ENCODE data around the gene VPS16.
A peak's percentile ranks its signal among the peaks of the same experiment; 100 is the strongest.

VPS16 gene

DNA sequence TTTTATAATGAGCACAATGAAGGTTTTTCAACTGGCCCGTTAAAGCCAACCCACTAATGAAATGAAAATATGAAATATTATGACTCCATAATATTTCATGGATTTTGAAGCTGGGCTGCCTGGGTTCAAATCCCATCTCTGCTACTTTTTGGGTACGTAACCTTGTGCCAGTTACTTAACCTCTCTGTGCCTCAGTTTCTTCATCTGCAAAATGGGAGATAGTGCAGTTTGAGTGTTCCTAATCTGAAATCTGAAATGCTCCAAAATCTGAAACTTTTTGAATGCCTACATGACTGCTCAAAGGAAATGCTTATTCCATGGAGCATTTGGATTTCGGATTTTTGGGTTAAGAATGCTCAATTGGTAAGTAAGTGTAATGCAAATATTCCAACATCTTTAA is 62.3 kb downstream of the VPS16 start:
- DNase-seq (ENCODE audit: low spot score), result no peak
- in situ Hi-C loops (cut with MboI; ENCODE audit: low pct_unique_long_range_greater_than_20kb, low sequenced_read_pairs, unreplicated experiment), result no loop called here
- TF ChIP-seq, protein P1, sequence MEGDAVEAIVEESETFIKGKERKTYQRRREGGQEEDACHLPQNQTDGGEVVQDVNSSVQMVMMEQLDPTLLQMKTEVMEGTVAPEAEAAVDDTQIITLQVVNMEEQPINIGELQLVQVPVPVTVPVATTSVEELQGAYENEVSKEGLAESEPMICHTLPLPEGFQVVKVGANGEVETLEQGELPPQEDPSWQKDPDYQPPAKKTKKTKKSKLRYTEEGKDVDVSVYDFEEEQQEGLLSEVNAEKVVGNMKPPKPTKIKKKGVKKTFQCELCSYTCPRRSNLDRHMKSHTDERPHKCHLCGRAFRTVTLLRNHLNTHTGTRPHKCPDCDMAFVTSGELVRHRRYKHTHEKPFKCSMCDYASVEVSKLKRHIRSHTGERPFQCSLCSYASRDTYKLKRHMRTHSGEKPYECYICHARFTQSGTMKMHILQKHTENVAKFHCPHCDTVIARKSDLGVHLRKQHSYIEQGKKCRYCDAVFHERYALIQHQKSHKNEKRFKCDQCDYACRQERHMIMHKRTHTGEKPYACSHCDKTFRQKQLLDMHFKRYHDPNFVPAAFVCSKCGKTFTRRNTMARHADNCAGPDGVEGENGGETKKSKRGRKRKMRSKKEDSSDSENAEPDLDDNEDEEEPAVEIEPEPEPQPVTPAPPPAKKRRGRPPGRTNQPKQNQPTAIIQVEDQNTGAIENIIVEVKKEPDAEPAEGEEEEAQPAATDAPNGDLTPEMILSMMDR (IDR thresholded peaks at IDR 0.05; ENCODE audit: extremely low read depth, insufficient read depth, missing control alignments), result no peak

DNA sequence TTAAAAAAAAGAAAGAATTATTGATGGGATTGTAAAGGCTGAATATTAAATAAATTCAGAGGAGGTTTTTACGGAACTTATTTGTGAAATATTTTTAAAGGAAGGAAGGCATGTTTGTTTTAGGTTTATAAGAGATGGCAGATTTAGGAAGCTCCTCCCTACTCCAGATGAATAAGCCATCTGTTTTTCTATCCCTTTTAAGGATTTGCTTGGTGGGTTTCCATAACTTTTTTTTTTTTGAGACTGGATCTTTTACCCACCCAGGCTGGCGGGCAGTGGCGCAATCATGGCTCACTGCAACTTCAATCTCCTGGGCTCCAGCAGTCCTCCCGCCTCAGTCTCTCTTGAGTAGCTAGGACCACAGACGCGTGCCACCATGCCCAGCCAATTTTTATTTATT is 63.1 kb downstream of the VPS16 start:
- in situ Hi-C loops (cut with MboI; ENCODE audit: low pct_unique_long_range_greater_than_20kb, low sequenced_read_pairs, unreplicated experiment), result no loop called here
- TF ChIP-seq, protein P1 (IDR thresholded peaks at IDR 0.05; ENCODE audit: extremely low read depth, insufficient read depth, missing control alignments), result no peak
- DNase-seq (ENCODE audit: low spot score), result no peak

DNA sequence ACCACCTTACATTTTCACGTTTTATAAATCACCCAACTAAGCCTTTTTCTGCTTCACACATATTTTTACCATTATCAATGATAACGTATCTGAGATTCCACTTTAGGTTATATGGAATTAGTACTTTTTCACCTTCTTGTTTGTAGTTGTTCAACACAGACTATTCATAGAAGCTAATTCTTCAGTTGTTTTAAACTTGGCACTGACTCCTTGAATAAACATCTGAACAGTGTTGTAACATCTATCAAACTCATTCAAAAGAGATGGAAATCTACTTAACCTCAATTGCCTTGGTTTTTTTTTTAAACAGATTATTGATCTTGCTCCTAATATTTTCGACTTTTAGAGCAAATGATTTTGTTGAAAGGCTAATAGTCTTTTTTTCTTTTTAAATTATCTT is 67.0 kb downstream of the VPS16 start:
- in situ Hi-C loops (cut with MboI; ENCODE audit: low pct_unique_long_range_greater_than_20kb, low sequenced_read_pairs, unreplicated experiment), result no loop called here
- TF ChIP-seq, protein P1 (IDR thresholded peaks at IDR 0.05; ENCODE audit: extremely low read depth, insufficient read depth, missing control alignments), result no peak
- no peak for DNase-seq (ENCODE audit: low spot score)

DNA sequence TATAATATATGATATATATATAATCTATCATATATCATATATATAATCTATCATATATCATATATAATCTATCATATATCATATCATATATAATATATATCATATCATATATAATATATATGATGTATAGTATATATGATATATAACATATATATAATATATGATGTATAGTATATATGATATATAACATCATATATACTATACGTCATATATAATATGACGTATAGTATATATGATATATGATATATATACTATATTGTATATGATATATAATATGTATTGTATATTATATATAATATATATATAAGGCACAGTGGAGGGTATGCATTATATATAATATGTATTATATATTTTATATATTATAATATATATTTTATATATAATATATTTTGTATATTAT is 69.4 kb downstream of the VPS16 start:
- in situ Hi-C loops (cut with MboI; ENCODE audit: low pct_unique_long_range_greater_than_20kb, low sequenced_read_pairs, unreplicated experiment), result no loop called here
- no peak for DNase-seq (ENCODE audit: low spot score)
- TF ChIP-seq, protein P1 (IDR thresholded peaks at IDR 0.05; ENCODE audit: extremely low read depth, insufficient read depth, missing control alignments), result no peak

DNA sequence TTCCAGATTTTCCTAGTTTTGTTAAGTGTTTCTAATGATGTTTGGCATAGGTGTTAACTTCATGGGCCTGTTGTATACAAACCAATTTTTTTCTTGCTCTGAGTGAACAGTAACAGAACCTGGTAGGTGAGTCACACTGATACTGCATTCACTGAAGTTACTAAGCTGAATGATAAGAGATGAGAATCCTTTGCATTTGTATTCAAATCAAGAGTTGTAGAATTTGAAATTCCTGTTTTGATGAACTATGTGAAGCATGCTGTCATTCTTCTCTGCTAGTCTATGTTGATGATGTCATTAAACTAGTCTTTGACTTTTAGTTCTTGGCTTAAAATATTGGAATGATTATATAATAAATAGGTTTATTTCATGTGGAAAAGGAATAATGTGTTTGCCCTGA is 70.7 kb downstream of the VPS16 start:
- TF ChIP-seq, protein P1 (IDR thresholded peaks at IDR 0.05; ENCODE audit: extremely low read depth, insufficient read depth, missing control alignments), result no peak
- no peak for DNase-seq (ENCODE audit: low spot score)
- in situ Hi-C loops (cut with MboI; ENCODE audit: low pct_unique_long_range_greater_than_20kb, low sequenced_read_pairs, unreplicated experiment), result no loop called here

DNA sequence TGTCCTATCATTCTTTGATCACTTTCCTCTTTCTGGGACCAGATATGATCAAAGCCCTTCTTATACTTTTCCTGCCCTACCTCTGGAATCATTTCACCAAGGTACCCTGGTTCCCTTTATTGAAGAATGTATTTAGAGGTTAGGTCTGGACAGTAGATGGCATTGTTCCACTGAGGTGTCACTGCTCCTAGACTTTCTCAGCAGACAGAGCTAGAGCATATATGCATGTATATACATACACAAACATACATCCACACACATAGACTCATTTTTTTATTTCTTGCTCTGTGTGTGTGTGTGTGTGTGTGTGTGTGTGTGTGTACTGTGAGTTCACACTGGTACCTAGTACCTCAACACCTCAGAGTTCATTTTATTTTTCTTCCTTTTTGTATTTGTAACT is 73.6 kb downstream of the VPS16 start:
- in situ Hi-C loops (cut with MboI; ENCODE audit: low pct_unique_long_range_greater_than_20kb, low sequenced_read_pairs, unreplicated experiment), result no loop called here
- TF ChIP-seq, protein P1 (IDR thresholded peaks at IDR 0.05; ENCODE audit: extremely low read depth, insufficient read depth, missing control alignments), result peak; percentile 50
- no peak for DNase-seq (ENCODE audit: low spot score)
